ENCODE measurements around the gene TSC2. TPM values are rescaled to one million over a fixed set of nuclear protein-coding genes. Genes with fewer than 3 reads are reported as not detected.

The TSC2 gene
- total RNA-seq, 2 donors from 2014 or later, result 86.3 to 168 TPM

- TF ChIP-seq POLR2AphosphoS5 (IDR thresholded peaks at IDR 0.05), result no peak
- TF ChIP-seq CTCF (IDR thresholded peaks at IDR 0.05), result no peak
- TF ChIP-seq POLR2A (IDR thresholded peaks at IDR 0.05), result no peak
- peak overlapping the region; percentile 88 to 92 for H3K27ac ChIP-seq
- DNase-seq (ENCODE audit: low spot score), result no peak
- H3K4me3 ChIP-seq, result no peak overlapping the region
- no peaks in the 10 kb centered on the region for H3K9me3 ChIP-seq
- WGBS, result 90% methylated on average over 41 of the region's 44 CpGs
- intact Hi-C loops (cut with DNase I), result no loop called here
- peaks cover 0 to 15% of the 10 kb centered on the region in 2 donors for H3K36me3 ChIP-seq
- H3K27me3 ChIP-seq (replicated peaks; ENCODE audit: insufficient read depth), result no peaks in the 10 kb centered on the region
- peaks cover 33% of the 10 kb centered on the region for H3K4me1 ChIP-seq (replicated peaks)
Observed at GRCh38 chr16:2083876-2084780, 36.3 kb downstream of the TSC2 start.

GRCh38 chr16:2084895-2085625 lies 37.3 kb downstream of the TSC2 start:
- Histone ChIP-seq H3K27me3 (replicated peaks; ENCODE audit: insufficient read depth) (no peaks in the 10 kb centered on the region), H3K4me1 (replicated peaks) (peaks cover 33% of the 10 kb centered on the region), H3K9me3 (no peaks in the 10 kb centered on the region), H3K36me3 (peaks cover 0 to 13% of the 10 kb centered on the region in 2 donors), H3K27ac (peak overlapping the region; percentile 88 to 92), H3K4me3 (no peak overlapping the region)
- no peak for DNase-seq (ENCODE audit: low spot score)
- TF ChIP-seq CTCF (IDR thresholded peaks at IDR 0.05) (no peak), POLR2AphosphoS5 (IDR thresholded peaks at IDR 0.05) (no peak), POLR2A (IDR thresholded peaks at IDR 0.05) (no peak)
- intact Hi-C loops (cut with DNase I), result no loop called here
- 91% methylated on average over 27 of the region's 29 CpGs for WGBS

GRCh38 chr16:2085669-2086068 lies 37.9 kb downstream of the TSC2 start:
- H3K4me3 ChIP-seq, result no peak overlapping the region
- 69% methylated on average over 11 of the region's 14 CpGs for WGBS
- H3K27ac ChIP-seq, result peak overlapping the region; percentile 88 to 92

GRCh38 chr16:2086106-2086742 lies 38.4 kb downstream of the TSC2 start:
- peaks cover 36% of the 10 kb centered on the region for H3K4me1 ChIP-seq (replicated peaks)
- WGBS, result 78% methylated on average over 24 of the region's 27 CpGs
- H3K27me3 ChIP-seq (replicated peaks; ENCODE audit: insufficient read depth), result no peaks in the 10 kb centered on the region
- H3K4me3 ChIP-seq, result no peak overlapping the region
- H3K9me3 ChIP-seq, result no peaks in the 10 kb centered on the region
- TF ChIP-seq POLR2AphosphoS5 (IDR thresholded peaks at IDR 0.05) (peak; percentile 91), CTCF (IDR thresholded peaks at IDR 0.05) (no peak), POLR2A (IDR thresholded peaks at IDR 0.05) (no peak)
- intact Hi-C loops (cut with DNase I), result no loop called here
- DNase-seq (ENCODE audit: low spot score), result peak; percentile 84
- peak overlapping the region; percentile 88 to 92 for H3K27ac ChIP-seq
- peaks cover 0 to 18% of the 10 kb centered on the region in 2 donors for H3K36me3 ChIP-seq

More at GRCh38 chr16:2085669-2086068, 37.9 kb downstream of the TSC2 start:
- H3K4me1 ChIP-seq (replicated peaks), result peaks cover 35% of the 10 kb centered on the region
- TF ChIP-seq POLR2AphosphoS5 (IDR thresholded peaks at IDR 0.05), result no peak
- no peak for TF ChIP-seq CTCF (IDR thresholded peaks at IDR 0.05)
- TF ChIP-seq POLR2A (IDR thresholded peaks at IDR 0.05), result no peak
- peaks cover 0 to 14% of the 10 kb centered on the region in 2 donors for H3K36me3 ChIP-seq
- no peak for DNase-seq (ENCODE audit: low spot score)
- H3K27me3 ChIP-seq (replicated peaks; ENCODE audit: insufficient read depth), result no peaks in the 10 kb centered on the region
- intact Hi-C loops (cut with DNase I), result no loop called here
- no peaks in the 10 kb centered on the region for H3K9me3 ChIP-seq
